HG03066 (cell line): Measurements from ENCODE around the gene IDH3G.
A peak's percentile ranks its signal among the peaks of the same experiment; 100 is the strongest.
"Not testable (repeated sequence)": the region's sequence is repeated elsewhere in the genome, so short reads cannot be mapped to it uniquely, and the experiment has no call there.

ENCODE experiments used
- ATAC-seq: cut with Tn5 transposase; IDR thresholded peaks from one replicate; pipeline ENCODE4 v1.9.1; 2021; ENCODE audit warnings: low read depth; ENCODE audit not compliant: unreplicated experiment

The IDH3G gene

GRCh38 chrX:153794018-153794896, at the start of gene IDH3G, which contains the start of gene SSR4:
TSS of gene IDH3G (minus strand) at chrX:153794375. CDS start at chrX:153794326, 49 bp downstream.
TSS of gene SSR4 (plus strand) at chrX:153794668. CDS start at chrX:153794688, 20 bp downstream.
- peak; percentile 89 for ATAC-seq

GRCh38 chrX:153836921-153837320, 42.7 kb upstream of the IDH3G start:
- no peak for ATAC-seq

GRCh38 chrX:153832728-153833127, 38.6 kb upstream of the IDH3G start:
- no peak for ATAC-seq

GRCh38 chrX:153831429-153832150, 37.4 kb upstream of the IDH3G start:
- no peak for ATAC-seq

- ATAC-seq: no peak
These were observed 36.7 kb upstream of the IDH3G start for GRCh38 chrX:153830640-153831428.

- no peak for ATAC-seq
These were observed 35.8 kb upstream of the IDH3G start, which contains the start of gene PDZD4 for GRCh38 chrX:153829799-153830639. TSS of gene PDZD4 (minus strand) at chrX:153830544. CDS start at chrX:153830298, 246 bp downstream.

- ATAC-seq: no peak
These were observed 35.3 kb upstream of the IDH3G start for GRCh38 chrX:153829549-153829798.

GRCh38 chrX:153828723-153829548, 34.8 kb upstream of the IDH3G start:
- no peak for ATAC-seq

- ATAC-seq: no peak
These were observed 34.1 kb upstream of the IDH3G start for GRCh38 chrX:153828308-153828707.

GRCh38 chrX:153827903-153828302, 33.7 kb upstream of the IDH3G start:
- no peak for ATAC-seq

- no peak for ATAC-seq
These were observed 32.8 kb upstream of the IDH3G start for GRCh38 chrX:153827016-153827415.

GRCh38 chrX:153825042-153825441, 30.9 kb upstream of the IDH3G start:
- no peak for ATAC-seq

- ATAC-seq: no peak
These were observed 30.2 kb upstream of the IDH3G start for GRCh38 chrX:153824348-153824747.

GRCh38 chrX:153821066-153821465, 26.9 kb upstream of the IDH3G start:
- ATAC-seq: no peak

- ATAC-seq: no peak
These were observed 26.4 kb upstream of the IDH3G start for GRCh38 chrX:153820601-153821000.

GRCh38 chrX:153819384-153820040, 25.3 kb upstream of the IDH3G start:
- ATAC-seq: no peak

- ATAC-seq: no peak
These were observed 24.6 kb upstream of the IDH3G start for GRCh38 chrX:153818571-153819383.

- ATAC-seq: not testable (repeated sequence)
These were observed 23.9 kb upstream of the IDH3G start for GRCh38 chrX:153818064-153818463.
